ENCODE results near the gene PHF1.

Gene PHF1

GRCh38 chr6:33418690-33419291 lies 8.0 kb downstream of the PHF1 start:
- peak; percentile 18 for DNase-seq

- DNase-seq: peak; percentile 79
Measured at GRCh38 chr6:33419580-33420490, 9.0 kb downstream of the PHF1 start, which contains the start of gene SYNGAP1. SYNGAP1 (plus strand) TSS chr6:33420065; CDS start chr6:33420265, 200 bp downstream.

GRCh38 chr6:33420491-33421343 lies 9.9 kb downstream of the PHF1 start:
- DNase-seq: peak; percentile 37

GRCh38 chr6:33421344-33421643 lies 10.5 kb downstream of the PHF1 start:
- DNase-seq: no peak

- no peak for DNase-seq
Measured at GRCh38 chr6:33423777-33424176, 13.0 kb downstream of the PHF1 start.

GRCh38 chr6:33424855-33425667 lies 14.2 kb downstream of the PHF1 start:
- DNase-seq: no peak

GRCh38 chr6:33425668-33426577 lies 15.1 kb downstream of the PHF1 start:
- DNase-seq: peak; percentile 88

GRCh38 chr6:33426590-33427511 lies 16.0 kb downstream of the PHF1 start:
- no peak for DNase-seq

GRCh38 chr6:33427585-33428223 lies 16.9 kb downstream of the PHF1 start:
- DNase-seq: no peak

GRCh38 chr6:33428224-33428965 lies 17.6 kb downstream of the PHF1 start:
- peak; percentile 33 for DNase-seq

- no peak for DNase-seq
Measured at GRCh38 chr6:33428966-33429749, 18.3 kb downstream of the PHF1 start.

- DNase-seq: no peak
Measured at GRCh38 chr6:33429750-33430052, 18.9 kb downstream of the PHF1 start.

- DNase-seq: no peak
Measured at GRCh38 chr6:33430334-33430733, 19.5 kb downstream of the PHF1 start.

GRCh38 chr6:33430991-33431879 lies 20.4 kb downstream of the PHF1 start:
- peak; percentile 68 for DNase-seq

- DNase-seq: no peak
Measured at GRCh38 chr6:33431880-33432541, 21.2 kb downstream of the PHF1 start.

GRCh38 chr6:33432546-33432945 lies 21.7 kb downstream of the PHF1 start:
- no peak for DNase-seq

All from fibroblast of skin of scalp (primary cell).